ENCODE results near the gene SERTAD4.
"Not testable (repeated sequence)": the region's sequence is repeated elsewhere in the genome, so short reads cannot be mapped to it uniquely, and the experiment has no call there.

SERTAD4 gene

GRCh38 chr1:210232511-210233215, at the start of gene SERTAD4:
SERTAD4 (plus strand) TSS chr1:210232796; CDS start chr1:210237961, 5,165 bp downstream.
- DNase-seq, result no peak

- no peak for DNase-seq
These were observed 47.5 kb upstream of the SERTAD4 start for GRCh38 chr1:210185063-210185462.

DNA sequence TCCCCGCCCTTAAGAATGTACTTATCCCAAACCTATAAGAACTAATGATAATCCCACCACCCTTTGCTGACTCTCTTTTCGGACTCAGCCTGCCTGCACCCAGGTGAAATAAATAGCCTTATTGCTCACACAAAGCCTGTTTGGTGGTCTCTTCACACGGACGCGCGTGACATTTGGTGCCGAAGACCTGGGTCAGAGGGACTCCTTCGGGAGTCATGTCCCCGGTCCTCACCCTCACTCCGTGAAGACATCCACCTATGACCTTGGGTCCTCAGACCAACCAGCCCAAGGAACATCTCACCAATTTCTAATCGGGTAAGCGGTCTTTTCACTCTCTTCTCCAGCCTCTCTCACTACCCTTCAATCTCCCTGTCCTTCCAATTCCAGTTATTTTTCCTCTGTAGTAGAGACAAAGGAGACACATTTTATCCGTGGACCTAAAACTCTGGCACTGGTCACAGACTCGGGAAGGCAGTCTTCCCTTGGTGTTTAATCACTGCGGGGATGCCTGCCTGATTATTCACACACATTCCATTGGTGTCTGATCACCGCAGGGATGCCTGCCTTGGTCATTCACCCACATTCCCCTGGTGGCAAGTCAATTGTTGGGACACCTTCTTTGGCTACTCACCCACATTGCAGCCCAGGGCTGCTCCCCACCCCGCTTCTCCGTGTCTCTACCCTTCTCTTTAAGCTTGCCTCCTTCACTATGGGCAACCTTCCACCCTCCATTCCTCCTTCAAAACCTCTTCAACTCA, 44.6 kb upstream of the SERTAD4 start:
- DNase-seq, result not testable (repeated sequence)

DNA sequence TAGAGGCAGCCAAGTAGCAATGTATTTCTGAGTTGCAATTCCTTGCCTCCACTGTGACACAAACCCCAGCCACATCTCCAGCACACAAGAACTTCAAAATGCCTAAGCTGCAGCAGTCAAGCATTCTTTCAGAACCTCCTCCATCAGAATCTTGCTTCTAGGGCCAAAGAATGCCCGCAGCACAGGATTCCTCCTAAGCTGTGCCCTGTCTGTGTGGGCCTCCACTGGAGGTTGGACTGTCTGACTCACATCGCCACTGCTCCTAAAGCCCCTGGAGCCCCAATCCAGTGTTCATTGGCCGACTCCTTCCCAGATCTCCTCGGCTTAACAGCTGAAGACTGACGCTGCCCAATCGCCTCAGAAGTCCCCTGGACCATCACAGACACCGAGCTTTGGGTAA, 43.2 kb upstream of the SERTAD4 start:
- no peak for DNase-seq

- DNase-seq, result no peak
These were observed 36.9 kb upstream of the SERTAD4 start for GRCh38 chr1:210195635-210196160.

DNA sequence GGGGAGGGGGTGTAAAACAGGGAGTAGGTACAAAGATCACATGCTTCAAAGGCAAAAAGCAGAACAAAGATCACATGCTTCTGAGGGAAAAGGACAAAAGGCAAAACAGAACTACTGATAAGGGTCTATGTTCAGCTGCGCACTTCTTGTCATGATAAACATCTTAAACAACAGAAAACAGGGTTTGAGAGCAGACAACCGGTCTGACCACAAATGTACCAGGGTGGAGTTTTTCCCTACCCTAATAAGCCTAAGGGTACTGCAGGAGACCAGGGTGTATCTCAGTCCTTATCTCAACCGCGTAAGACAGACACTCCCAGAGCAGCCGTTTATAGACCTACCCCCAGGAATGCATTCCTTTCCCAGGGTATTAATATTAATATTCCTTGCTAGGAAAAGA, 36.3 kb upstream of the SERTAD4 start:
- DNase-seq, result not testable (repeated sequence)

GRCh38 chr1:210198840-210199239, 33.8 kb upstream of the SERTAD4 start:
- no peak for DNase-seq

DNA sequence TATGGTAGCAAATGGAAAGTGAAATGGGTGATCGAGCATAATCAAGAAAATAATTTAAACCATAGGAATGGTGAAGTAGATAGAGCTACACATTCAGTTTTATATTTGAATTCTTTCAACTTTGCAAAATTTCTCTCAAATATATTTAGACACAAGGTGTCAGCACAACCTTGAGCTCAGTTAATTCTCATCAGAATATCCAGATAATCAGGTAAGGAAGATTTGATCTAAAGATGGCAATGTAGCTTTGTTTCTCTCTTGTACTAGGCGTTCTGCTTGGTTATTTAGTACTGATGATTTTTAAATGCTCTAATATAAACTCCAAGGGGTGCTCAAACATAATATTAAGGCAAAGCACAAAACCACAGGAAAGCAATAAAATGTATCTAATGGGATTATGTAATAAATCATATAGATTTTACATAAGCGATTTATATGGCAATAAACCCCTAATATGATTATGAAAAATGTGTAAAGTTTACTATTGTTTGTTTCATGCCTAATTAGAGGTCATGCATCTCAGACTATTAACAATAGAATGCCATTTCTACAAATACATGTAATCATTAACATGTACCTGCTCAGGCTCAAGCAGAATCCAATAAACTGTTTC, 32.4 kb upstream of the SERTAD4 start:
- no peak for DNase-seq

GRCh38 chr1:210201681-210202080, 30.9 kb upstream of the SERTAD4 start:
- no peak for DNase-seq

- no peak for DNase-seq
These were observed 24.8 kb upstream of the SERTAD4 start for GRCh38 chr1:210207597-210208450.

DNA sequence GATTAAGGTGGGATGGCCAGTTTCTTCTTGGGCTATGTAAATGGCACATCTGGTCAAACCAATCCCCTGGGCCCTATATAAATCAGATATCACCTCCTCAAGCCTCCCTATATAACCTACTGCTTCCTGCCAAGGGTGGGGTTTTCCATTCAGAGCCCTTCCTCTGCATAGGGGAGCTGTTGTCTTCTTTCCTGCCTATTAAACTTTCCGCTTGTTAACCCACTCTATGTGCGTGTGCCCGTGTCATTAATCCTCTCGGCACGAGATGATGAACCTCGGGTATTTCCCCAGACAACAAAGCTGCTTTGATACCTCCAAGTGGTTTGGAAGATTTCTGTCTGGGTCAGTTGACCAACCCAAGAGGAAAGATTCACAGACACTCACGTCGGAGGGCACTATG, 19.3 kb upstream of the SERTAD4 start:
- no peak for DNase-seq

- no peak for DNase-seq
These were observed 17.8 kb upstream of the SERTAD4 start for GRCh38 chr1:210214573-210215409.

- no peak for DNase-seq
These were observed 15.1 kb upstream of the SERTAD4 start for GRCh38 chr1:210217482-210217881.

GRCh38 chr1:210218047-210218446, 14.5 kb upstream of the SERTAD4 start:
- DNase-seq, result no peak

GRCh38 chr1:210222340-210223006, 10.1 kb upstream of the SERTAD4 start:
- no peak for DNase-seq

DNA sequence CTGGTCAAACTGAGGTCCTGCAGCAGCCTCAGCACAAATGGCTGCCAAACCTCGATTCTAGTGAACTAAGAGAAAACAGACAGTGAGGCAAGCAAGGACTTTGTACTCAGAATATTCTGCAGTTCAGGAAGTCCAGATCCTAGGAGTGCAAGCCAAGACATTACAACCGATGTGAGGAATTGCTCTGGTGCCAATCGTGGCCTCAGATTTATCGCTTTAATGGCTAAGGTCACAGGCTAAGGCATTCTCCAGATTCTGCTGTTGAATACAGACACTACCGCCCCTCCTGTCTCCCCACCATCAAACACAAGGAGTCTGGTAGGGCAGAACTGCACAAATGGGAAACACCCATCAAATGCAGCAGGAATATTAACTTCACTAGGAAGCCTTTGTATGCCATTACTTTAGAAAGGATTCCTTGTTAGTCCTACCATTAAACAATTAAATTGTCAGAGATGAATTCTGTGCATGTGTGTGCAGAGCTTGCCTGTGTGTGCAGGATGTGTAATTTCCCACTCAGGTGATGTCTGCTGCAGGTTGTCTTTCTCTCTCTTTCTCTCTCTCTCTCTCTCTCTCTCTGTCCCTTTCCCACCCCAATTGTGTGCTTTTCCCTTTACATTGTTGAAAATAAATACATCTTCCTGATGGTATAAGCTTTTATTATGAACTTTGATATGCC, 9.2 kb upstream of the SERTAD4 start:
- DNase-seq, result no peak

DNA sequence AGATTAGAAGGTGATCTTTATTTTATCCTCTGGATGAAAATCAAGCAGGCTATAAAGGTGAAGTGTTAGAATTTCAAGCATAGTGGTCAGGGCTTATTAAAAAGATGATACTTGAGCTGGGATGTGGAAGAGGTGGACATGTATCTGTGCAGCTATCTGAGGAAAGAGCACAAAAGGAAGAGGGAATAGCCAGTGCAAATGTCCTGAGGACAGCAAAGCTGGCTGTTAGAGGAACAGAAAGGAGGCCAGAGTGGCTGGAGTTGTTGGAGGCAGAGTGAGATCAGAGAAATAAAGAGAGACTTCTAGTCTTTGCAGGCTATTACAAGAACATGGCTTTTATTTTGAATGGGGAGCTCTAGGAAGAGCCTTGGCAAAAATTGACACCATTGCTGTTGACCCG, 4.4 kb upstream of the SERTAD4 start:
- DNase-seq, result no peak

- DNase-seq, result no peak
These were observed 2.4 kb upstream of the SERTAD4 start for GRCh38 chr1:210230149-210230695.

DNA sequence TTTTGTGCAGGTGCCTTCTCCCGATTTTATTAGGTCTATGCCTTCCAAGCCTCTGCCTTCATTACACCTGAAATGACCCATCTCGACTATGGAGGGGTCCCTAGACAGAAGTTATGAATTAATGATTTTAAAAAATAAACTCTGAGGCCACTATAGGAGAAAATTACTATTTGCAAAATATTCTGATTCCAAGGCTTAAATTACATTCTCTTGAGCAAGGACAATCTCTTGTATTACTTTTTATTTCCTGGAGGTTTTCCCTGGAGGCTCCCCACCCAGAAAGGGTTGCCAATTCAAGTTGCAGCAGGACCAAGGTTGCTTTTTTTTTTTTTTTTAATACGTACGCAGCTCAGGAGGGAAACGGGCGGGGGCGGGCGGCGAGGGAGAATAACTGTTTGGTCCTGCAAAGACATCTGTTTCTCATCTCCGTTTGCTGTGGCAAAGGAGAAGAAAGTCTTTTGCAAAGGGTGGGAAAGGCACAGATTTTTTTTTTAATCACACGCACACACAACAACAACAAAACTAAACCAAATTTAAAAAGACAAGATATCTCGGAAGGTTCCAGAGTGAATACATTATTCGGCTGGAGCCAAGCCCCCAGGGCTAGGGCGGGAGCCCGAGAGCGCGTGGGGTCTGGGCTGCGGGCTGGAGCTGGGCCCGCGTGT, 618 bp upstream of the SERTAD4 start:
- no peak for DNase-seq

DNA sequence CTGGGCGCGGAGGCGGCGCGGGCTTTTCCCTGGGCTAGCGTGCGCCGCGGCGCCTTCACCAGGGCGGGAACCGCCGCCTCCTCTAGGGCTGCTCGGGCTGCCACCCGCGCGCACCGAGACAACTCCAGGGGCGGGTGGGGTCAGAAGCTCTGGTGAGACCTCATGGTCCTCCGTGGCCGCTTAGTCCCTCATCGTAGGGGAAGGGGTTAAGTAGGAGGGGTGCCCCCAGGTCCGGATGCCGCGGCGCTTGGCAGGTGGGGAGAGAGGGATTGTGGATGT, 559 bp downstream of the SERTAD4 start:
- DNase-seq, result no peak

Measured in activated CD4-positive, alpha-beta T cell treated with anti-CD3 and anti-CD28 coated beads for 1 hour (primary cell).